HL-60 (cell line): ENCODE data around the gene OPN5.

Source experiments
- CTCF ChIP-seq: IDR thresholded peaks from one replicate; pipeline ENCODE4 v1.5.1; 2011; ENCODE audit warnings: low read length, control low read depth, inconsistent platforms; ENCODE audit not compliant: insufficient read depth
- GABPA ChIP-seq: IDR thresholded peaks from 2 replicates; pipeline ENCODE4 v1.6.1; 2012; ENCODE audit warnings: low read depth
- POLR2AphosphoS5 ChIP-seq: IDR thresholded peaks from 2 replicates; pipeline ENCODE4 v1.6.1; 2012; ENCODE audit warnings: low read depth

DNA sequence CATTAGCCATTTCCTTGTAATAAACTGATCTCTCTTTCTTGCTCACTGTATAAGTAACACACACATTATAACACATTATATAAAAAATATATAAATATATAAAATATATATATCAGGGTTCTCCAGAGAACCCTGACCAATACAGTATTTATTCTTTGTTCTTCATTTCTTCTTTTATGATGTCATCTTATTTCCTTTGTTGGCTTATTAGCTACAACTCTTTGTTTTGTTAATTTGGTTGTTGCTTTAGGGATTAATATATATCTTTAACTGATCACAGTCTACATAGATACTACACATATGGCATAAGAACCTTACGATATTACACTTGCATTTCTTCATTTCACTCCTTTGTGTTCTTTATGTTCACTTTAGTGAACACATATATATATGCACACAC is 14.7 kb upstream of the OPN5 start:
- TF ChIP-seq GABPA (no peak), CTCF (no peak), POLR2AphosphoS5 (no peak)
